ENCODE data around the gene SLC16A14.

The SLC16A14 gene

GRCh38 chr2:230023313-230023712, 45.4 kb downstream of the SLC16A14 start:
- Histone ChIP-seq H3K4me1 (ENCODE audit: control insufficient read depth, insufficient read depth, low read length) (no peaks in the 10 kb centered on the region), H3K27me3 (ENCODE audit: control insufficient read depth, insufficient read depth, low read length) (no peaks in the 10 kb centered on the region), H3K36me3 (ENCODE audit: control insufficient read depth, insufficient read depth, low read length) (no peaks in the 10 kb centered on the region), H3K4me3 (ENCODE audit: low read depth, low read length) (no peak overlapping the region), H3K9me3 (ENCODE audit: control insufficient read depth, insufficient read depth, low read depth, low read length) (no peaks in the 10 kb centered on the region), H3K9ac (ENCODE audit: low read length) (no peak overlapping the region), H3K27ac (ENCODE audit: low read depth, low read length) (no peak overlapping the region)

GRCh38 chr2:230019742-230020141, 49.0 kb downstream of the SLC16A14 start:
- Histone ChIP-seq H3K27ac (ENCODE audit: low read depth, low read length) (no peak overlapping the region), H3K4me1 (ENCODE audit: control insufficient read depth, insufficient read depth, low read length) (no peaks in the 10 kb centered on the region), H3K36me3 (ENCODE audit: control insufficient read depth, insufficient read depth, low read length) (no peaks in the 10 kb centered on the region), H3K27me3 (ENCODE audit: control insufficient read depth, insufficient read depth, low read length) (no peaks in the 10 kb centered on the region), H3K9me3 (ENCODE audit: control insufficient read depth, insufficient read depth, low read depth, low read length) (peaks cover 4% of the 10 kb centered on the region; the same call in 1 of the 2 replicates), H3K4me3 (ENCODE audit: low read depth, low read length) (no peak overlapping the region), H3K9ac (ENCODE audit: low read length) (no peak overlapping the region)

DNA sequence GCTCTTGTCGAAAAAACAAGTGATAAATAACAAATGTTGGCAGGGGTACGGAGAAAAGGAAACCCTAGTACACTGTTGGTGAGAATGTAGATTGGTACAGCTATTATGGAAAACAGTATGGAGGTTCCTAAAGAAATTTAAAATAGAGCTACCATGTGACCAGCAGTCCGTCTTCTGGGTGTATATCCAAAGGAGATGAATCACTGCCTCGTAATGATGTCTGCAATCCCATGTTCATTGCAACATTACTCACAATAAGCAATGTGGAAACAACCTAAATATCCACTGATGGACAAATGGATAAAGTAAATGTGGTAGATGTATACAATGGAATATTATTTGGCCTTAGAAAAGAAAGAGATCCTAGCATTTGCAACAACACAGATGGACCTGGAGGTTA, 50.6 kb downstream of the SLC16A14 start:
- no peak overlapping the region for H3K4me3 ChIP-seq (ENCODE audit: low read depth, low read length)
- H3K9ac ChIP-seq (ENCODE audit: low read length), result no peak overlapping the region
- H3K9me3 ChIP-seq (ENCODE audit: control insufficient read depth, insufficient read depth, low read depth, low read length), result peaks cover 4% of the 10 kb centered on the region; the same call in 1 of the 2 replicates
- H3K4me1 ChIP-seq (ENCODE audit: control insufficient read depth, insufficient read depth, low read length), result no peaks in the 10 kb centered on the region
- H3K27ac ChIP-seq (ENCODE audit: low read depth, low read length), result no peak overlapping the region
- no peaks in the 10 kb centered on the region for H3K27me3 ChIP-seq (ENCODE audit: control insufficient read depth, insufficient read depth, low read length)
- H3K36me3 ChIP-seq (ENCODE audit: control insufficient read depth, insufficient read depth, low read length), result no peaks in the 10 kb centered on the region

GRCh38 chr2:230016844-230017243, 51.9 kb downstream of the SLC16A14 start:
- Histone ChIP-seq H3K27ac (ENCODE audit: low read depth, low read length) (no peak overlapping the region), H3K27me3 (ENCODE audit: control insufficient read depth, insufficient read depth, low read length) (no peaks in the 10 kb centered on the region)

GRCh38 chr2:230012267-230012884, 56.3 kb downstream of the SLC16A14 start:
- Histone ChIP-seq H3K27ac (ENCODE audit: low read depth, low read length) (no peak overlapping the region), H3K36me3 (ENCODE audit: control insufficient read depth, insufficient read depth, low read length) (no peaks in the 10 kb centered on the region; the same call in 1 of the 2 replicates), H3K9me3 (ENCODE audit: control insufficient read depth, insufficient read depth, low read depth, low read length) (peaks cover 4% of the 10 kb centered on the region; the same call in 1 of the 2 replicates), H3K27me3 (ENCODE audit: control insufficient read depth, insufficient read depth, low read length) (no peaks in the 10 kb centered on the region), H3K4me1 (ENCODE audit: control insufficient read depth, insufficient read depth, low read length) (no peaks in the 10 kb centered on the region), H3K4me3 (ENCODE audit: low read depth, low read length) (no peak overlapping the region), H3K9ac (ENCODE audit: low read length) (no peak overlapping the region)

More at GRCh38 chr2:230016844-230017243, 51.9 kb downstream of the SLC16A14 start:
- Histone ChIP-seq H3K36me3 (ENCODE audit: control insufficient read depth, insufficient read depth, low read length) (no peaks in the 10 kb centered on the region), H3K9me3 (ENCODE audit: control insufficient read depth, insufficient read depth, low read depth, low read length) (peaks cover 4% of the 10 kb centered on the region; the same call in 1 of the 2 replicates), H3K4me1 (ENCODE audit: control insufficient read depth, insufficient read depth, low read length) (no peaks in the 10 kb centered on the region), H3K4me3 (ENCODE audit: low read depth, low read length) (no peak overlapping the region), H3K9ac (ENCODE audit: low read length) (no peak overlapping the region)

DNA sequence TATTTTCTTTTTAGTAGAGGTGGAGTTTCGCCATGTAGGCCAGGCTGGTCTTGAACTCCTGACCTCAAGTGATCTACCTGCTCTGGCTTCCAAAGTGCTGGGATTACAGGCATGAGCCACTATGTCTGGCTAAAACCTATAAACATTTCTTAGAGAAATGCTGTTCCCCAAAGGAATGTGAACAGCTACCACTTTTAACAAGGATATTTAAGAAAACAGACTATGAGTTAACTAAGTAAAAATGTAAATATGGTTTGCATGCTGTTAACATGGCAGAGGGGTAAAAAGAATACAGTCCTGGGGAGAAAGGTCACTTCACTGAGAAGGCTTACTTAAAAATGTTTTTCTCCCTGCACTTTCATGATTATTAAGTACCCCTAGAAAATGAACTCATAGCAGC, 57.1 kb downstream of the SLC16A14 start:
- Histone ChIP-seq H3K27me3 (ENCODE audit: control insufficient read depth, insufficient read depth, low read length) (no peaks in the 10 kb centered on the region), H3K27ac (ENCODE audit: low read depth, low read length) (no peak overlapping the region), H3K9ac (ENCODE audit: low read length) (no peak overlapping the region), H3K36me3 (ENCODE audit: control insufficient read depth, insufficient read depth, low read length) (no peaks in the 10 kb centered on the region; the same call in 1 of the 2 replicates), H3K4me1 (ENCODE audit: control insufficient read depth, insufficient read depth, low read length) (no peaks in the 10 kb centered on the region), H3K9me3 (ENCODE audit: control insufficient read depth, insufficient read depth, low read depth, low read length) (peaks cover 4% of the 10 kb centered on the region; the same call in 1 of the 2 replicates), H3K4me3 (ENCODE audit: low read depth, low read length) (no peak overlapping the region)

GRCh38 chr2:230010501-230010900, 58.2 kb downstream of the SLC16A14 start:
- Histone ChIP-seq H3K4me1 (ENCODE audit: control insufficient read depth, insufficient read depth, low read length) (no peaks in the 10 kb centered on the region), H3K36me3 (ENCODE audit: control insufficient read depth, insufficient read depth, low read length) (no peaks in the 10 kb centered on the region; the same call in 1 of the 2 replicates), H3K27me3 (ENCODE audit: control insufficient read depth, insufficient read depth, low read length) (no peaks in the 10 kb centered on the region), H3K9ac (ENCODE audit: low read length) (no peak overlapping the region), H3K4me3 (ENCODE audit: low read depth, low read length) (no peak overlapping the region), H3K9me3 (ENCODE audit: control insufficient read depth, insufficient read depth, low read depth, low read length) (no peaks in the 10 kb centered on the region), H3K27ac (ENCODE audit: low read depth, low read length) (no peak overlapping the region)

DNA sequence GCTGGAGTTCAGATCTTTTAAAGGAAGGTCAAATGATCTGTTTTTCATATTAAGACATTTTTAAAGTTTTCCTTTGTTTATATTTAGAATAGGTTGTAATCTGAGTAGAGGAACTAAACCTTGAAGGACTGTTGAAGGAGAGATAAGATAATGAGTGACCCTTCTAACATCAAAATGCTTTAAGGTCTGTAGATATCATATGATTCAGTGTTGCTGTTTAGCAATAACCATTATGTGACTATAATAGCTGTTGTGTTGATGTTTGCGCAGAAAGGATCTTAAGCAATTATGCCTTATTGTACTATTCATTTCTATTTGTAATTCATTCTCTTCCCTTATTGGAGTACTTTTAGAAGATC, 60.0 kb downstream of the SLC16A14 start:
- H3K4me3 ChIP-seq (ENCODE audit: low read depth, low read length), result no peak overlapping the region
- no peak overlapping the region for H3K9ac ChIP-seq (ENCODE audit: low read length)

DNA sequence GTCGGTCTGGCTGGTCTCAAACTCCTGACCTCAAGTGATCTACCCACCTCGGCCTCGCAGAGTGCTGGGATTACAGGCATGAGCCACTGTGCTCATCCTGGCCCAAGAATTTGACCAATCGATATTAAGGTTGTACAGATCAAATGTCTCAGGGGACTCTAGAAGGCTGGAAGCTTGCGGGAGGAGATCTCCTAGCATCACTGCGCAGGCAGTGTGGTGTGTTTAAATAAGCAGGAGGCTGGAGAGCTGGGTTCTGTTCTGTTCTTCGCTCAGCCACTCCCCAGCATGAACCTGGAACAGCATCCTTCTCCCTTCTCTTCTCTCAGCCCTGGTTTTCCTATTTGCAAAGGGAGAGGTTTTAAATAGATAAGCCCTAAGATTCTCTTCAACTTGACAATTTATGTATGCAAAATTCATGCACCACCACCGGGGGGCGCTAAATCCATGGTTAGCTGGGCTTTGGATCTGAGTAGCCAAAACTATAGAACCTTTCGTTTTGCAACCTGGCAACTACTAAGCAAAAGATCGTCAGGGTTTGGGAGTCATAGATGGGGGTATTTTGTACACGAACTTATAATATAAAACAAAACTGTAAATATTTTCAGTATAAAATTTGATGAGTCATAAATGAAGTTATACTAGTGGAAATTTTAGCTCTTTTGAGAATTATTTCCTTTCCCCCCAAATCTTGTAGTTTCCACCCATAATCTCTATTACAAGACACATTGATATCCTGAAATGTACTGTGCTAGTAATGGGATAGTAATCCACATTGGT, 60.6 kb downstream of the SLC16A14 start:
- H3K27me3 ChIP-seq (ENCODE audit: control insufficient read depth, insufficient read depth, low read length), result no peaks in the 10 kb centered on the region
- no peak overlapping the region for H3K4me3 ChIP-seq (ENCODE audit: low read depth, low read length)
- H3K36me3 ChIP-seq (ENCODE audit: control insufficient read depth, insufficient read depth, low read length), result no peaks in the 10 kb centered on the region; the same call in 1 of the 2 replicates
- H3K9ac ChIP-seq (ENCODE audit: low read length), result no peak overlapping the region
- H3K9me3 ChIP-seq (ENCODE audit: control insufficient read depth, insufficient read depth, low read depth, low read length), result no peaks in the 10 kb centered on the region
- no peaks in the 10 kb centered on the region for H3K4me1 ChIP-seq (ENCODE audit: control insufficient read depth, insufficient read depth, low read length)
- H3K27ac ChIP-seq (ENCODE audit: low read depth, low read length), result no peak overlapping the region

More for the DNA sequence above, 60.0 kb downstream of the SLC16A14 start:
- Histone ChIP-seq H3K9me3 (ENCODE audit: control insufficient read depth, insufficient read depth, low read depth, low read length) (no peaks in the 10 kb centered on the region), H3K4me1 (ENCODE audit: control insufficient read depth, insufficient read depth, low read length) (no peaks in the 10 kb centered on the region), H3K36me3 (ENCODE audit: control insufficient read depth, insufficient read depth, low read length) (no peaks in the 10 kb centered on the region; the same call in 1 of the 2 replicates), H3K27ac (ENCODE audit: low read depth, low read length) (no peak overlapping the region), H3K27me3 (ENCODE audit: control insufficient read depth, insufficient read depth, low read length) (no peaks in the 10 kb centered on the region)

GRCh38 chr2:230000118-230000841, 68.4 kb downstream of the SLC16A14 start:
- Histone ChIP-seq H3K9ac (ENCODE audit: low read length) (no peak overlapping the region), H3K9me3 (ENCODE audit: control insufficient read depth, insufficient read depth, low read depth, low read length) (no peaks in the 10 kb centered on the region), H3K4me3 (ENCODE audit: low read depth, low read length) (no peak overlapping the region), H3K36me3 (ENCODE audit: control insufficient read depth, insufficient read depth, low read length) (no peaks in the 10 kb centered on the region), H3K27me3 (ENCODE audit: control insufficient read depth, insufficient read depth, low read length) (no peaks in the 10 kb centered on the region), H3K27ac (ENCODE audit: low read depth, low read length) (no peak overlapping the region), H3K4me1 (ENCODE audit: control insufficient read depth, insufficient read depth, low read length) (no peaks in the 10 kb centered on the region)

- H3K27me3 ChIP-seq (ENCODE audit: control insufficient read depth, insufficient read depth, low read length), result no peaks in the 10 kb centered on the region
- H3K4me3 ChIP-seq (ENCODE audit: low read depth, low read length), result no peak overlapping the region
- H3K9ac ChIP-seq (ENCODE audit: low read length), result no peak overlapping the region
- H3K36me3 ChIP-seq (ENCODE audit: control insufficient read depth, insufficient read depth, low read length), result no peaks in the 10 kb centered on the region
- H3K4me1 ChIP-seq (ENCODE audit: control insufficient read depth, insufficient read depth, low read length), result no peaks in the 10 kb centered on the region
- no peak overlapping the region for H3K27ac ChIP-seq (ENCODE audit: low read depth, low read length)
- H3K9me3 ChIP-seq (ENCODE audit: control insufficient read depth, insufficient read depth, low read depth, low read length), result no peaks in the 10 kb centered on the region
Observed at GRCh38 chr2:229997565-229997964, 71.2 kb downstream of the SLC16A14 start.

Data from HUES6 (cell line).